DND-41 (cell line): ENCODE results near the gene COPS9.

ENCODE experiments used
- EZH2 ChIP-seq: IDR thresholded peaks from 3 replicates; pipeline ENCODE4 v1.6.1; 2012; ENCODE audit warnings: borderline replicate concordance, low read depth, mild to moderate bottlenecking, moderate library complexity, low read length, inconsistent platforms; ENCODE audit not compliant: severe bottlenecking
- TF ChIP-seq, protein P1 (sequence below): IDR thresholded peaks from 2 replicates; pipeline ENCODE4 v1.5.1; 2012; ENCODE audit warnings: borderline replicate concordance, low read length, moderate library complexity, mild to moderate bottlenecking; ENCODE audit not compliant: poor library complexity, severe bottlenecking; ENCODE audit errors: extremely low read depth

- TF ChIP-seq, protein P1, sequence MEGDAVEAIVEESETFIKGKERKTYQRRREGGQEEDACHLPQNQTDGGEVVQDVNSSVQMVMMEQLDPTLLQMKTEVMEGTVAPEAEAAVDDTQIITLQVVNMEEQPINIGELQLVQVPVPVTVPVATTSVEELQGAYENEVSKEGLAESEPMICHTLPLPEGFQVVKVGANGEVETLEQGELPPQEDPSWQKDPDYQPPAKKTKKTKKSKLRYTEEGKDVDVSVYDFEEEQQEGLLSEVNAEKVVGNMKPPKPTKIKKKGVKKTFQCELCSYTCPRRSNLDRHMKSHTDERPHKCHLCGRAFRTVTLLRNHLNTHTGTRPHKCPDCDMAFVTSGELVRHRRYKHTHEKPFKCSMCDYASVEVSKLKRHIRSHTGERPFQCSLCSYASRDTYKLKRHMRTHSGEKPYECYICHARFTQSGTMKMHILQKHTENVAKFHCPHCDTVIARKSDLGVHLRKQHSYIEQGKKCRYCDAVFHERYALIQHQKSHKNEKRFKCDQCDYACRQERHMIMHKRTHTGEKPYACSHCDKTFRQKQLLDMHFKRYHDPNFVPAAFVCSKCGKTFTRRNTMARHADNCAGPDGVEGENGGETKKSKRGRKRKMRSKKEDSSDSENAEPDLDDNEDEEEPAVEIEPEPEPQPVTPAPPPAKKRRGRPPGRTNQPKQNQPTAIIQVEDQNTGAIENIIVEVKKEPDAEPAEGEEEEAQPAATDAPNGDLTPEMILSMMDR = peak; percentile 9
- no peak for TF ChIP-seq EZH2
Observed at GRCh38 chr2:240136013-240136670, at the start of gene COPS9.
